GM23338 (cell line): ENCODE data around the gene IKZF3. TPM values are rescaled to one million over a fixed set of nuclear protein-coding genes. Genes with fewer than 3 reads are reported as not detected.

Source experiments
- ATAC-seq: fragments of 200-7000 bp; cut with Tn5 transposase; 3 replicates; pipeline ENCODE4 v1.9.1; 2020
- DNase-seq: peaks from one replicate; pipeline ENCODE4 v3.0.0-alpha.2; 2015; ENCODE audit warnings: low spot score
- H2AFZ ChIP-seq: fragments of 200-600 bp; sonication (generic); 2 replicates; pipeline ENCODE4 v1.8.0; 2016; ENCODE audit warnings: antibody characterized with exemption, mild to moderate bottlenecking, moderate library complexity
- H3F3A ChIP-seq: fragments of 200-600 bp; sonication (generic); replicated peaks from 2 replicates; pipeline ENCODE4 v1.8.0; 2017; ENCODE audit warnings: antibody characterized with exemption, mixed run types, low read depth
- H3K27ac ChIP-seq: fragments of 200-600 bp; sonication (generic); 2 replicates; pipeline ENCODE4 v1.6.1; 2016; ENCODE audit warnings: low read depth
- H3K27me3 ChIP-seq: fragments of 200-600 bp; sonication (generic); 2 replicates; pipeline ENCODE4 v1.8.0; 2016; ENCODE audit warnings: mild to moderate bottlenecking, mixed run types, moderate library complexity; ENCODE audit not compliant: insufficient read depth
- H3K36me3 ChIP-seq: fragments of 200-600 bp; sonication (generic); 2 replicates; pipeline ENCODE4 v1.8.0; 2016; ENCODE audit warnings: mild to moderate bottlenecking; ENCODE audit not compliant: insufficient read depth
- H3K4me1 ChIP-seq: fragments of 200-600 bp; sonication (generic); 2 replicates; pipeline ENCODE4 v1.8.0; 2016; ENCODE audit warnings: mild to moderate bottlenecking, moderate library complexity; ENCODE audit not compliant: insufficient read depth
- H3K4me2 ChIP-seq: fragments of 200-600 bp; sonication (generic); 2 replicates; pipeline ENCODE4 v1.7.1; 2017; ENCODE audit warnings: mixed run types
- H3K4me3 ChIP-seq: fragments of 200-600 bp; sonication (generic); 2 replicates; pipeline ENCODE4 v1.6.1; 2016; ENCODE audit warnings: mixed run types
- H3K79me2 ChIP-seq: fragments of 200-600 bp; sonication (generic); replicated peaks from 2 replicates; pipeline ENCODE4 v1.8.0; 2017; ENCODE audit warnings: mild to moderate bottlenecking; ENCODE audit not compliant: insufficient read depth
- H3K9me2 ChIP-seq: fragments of 200-600 bp; sonication (generic); 2 replicates; pipeline ENCODE4 v1.8.0; 2017; ENCODE audit not compliant: insufficient read depth
- H4K20me1 ChIP-seq: fragments of 200-600 bp; sonication (generic); replicated peaks from 2 replicates; pipeline ENCODE4 v1.8.0; 2017; ENCODE audit warnings: mild to moderate bottlenecking; ENCODE audit not compliant: insufficient read depth
- H3K27ac Mint-ChIP-seq: 2 replicates; pipeline ENCODE4 v1.8.0; 2020; ENCODE audit warnings: inconsistent platforms, mild to moderate bottlenecking, moderate library complexity, mixed read lengths
- H3K27me3 Mint-ChIP-seq: 3 replicates; pipeline ENCODE4 v1.8.0; 2022; ENCODE audit warnings: low read depth, mild to moderate bottlenecking, moderate library complexity, mixed read lengths, inconsistent platforms; ENCODE audit not compliant: insufficient read depth, poor library complexity
- H3K36me3 Mint-ChIP-seq: 3 replicates; pipeline ENCODE4 v1.8.0; 2021; ENCODE audit warnings: low read depth, mild to moderate bottlenecking, inconsistent platforms, moderate library complexity, mixed read lengths
- H3K4me1 Mint-ChIP-seq: 3 replicates; pipeline ENCODE4 v1.8.0; 2020; ENCODE audit warnings: mild to moderate bottlenecking, inconsistent platforms, mixed read lengths
- H3K4me3 Mint-ChIP-seq: 3 replicates; pipeline ENCODE4 v1.8.0; 2021; ENCODE audit warnings: moderate library complexity, mild to moderate bottlenecking, inconsistent platforms, mixed read lengths
- H3K9me3 Mint-ChIP-seq: 3 replicates; pipeline ENCODE4 v1.8.0; 2020; ENCODE audit warnings: moderate library complexity, mild to moderate bottlenecking, inconsistent platforms, mixed read lengths
- CREB1 ChIP-seq: fragments of 250-450 bp; sonication (Bioruptor Pico); IDR thresholded peaks from 2 replicates; pipeline ENCODE4 v1.5.0; 2020; ENCODE audit warnings: low read depth, mild to moderate bottlenecking, moderate library complexity
- CTCF ChIP-seq, 2 experiments: fragments of 200-600 bp in 1 of 2; sonication (generic) in 1 of 2; conservative IDR thresholded peaks; 2 replicates each; pipeline versions ENCODE4 v1.5.1 to v1.6.1; 2016 to 2017; ENCODE audit warnings: antibody characterized with exemption in 2 of 2, low read depth in 2 of 2, mild to moderate bottlenecking in 2 of 2, moderate library complexity in 1 of 2
- ETS1 ChIP-seq: IDR thresholded peaks from 2 replicates; pipeline ENCODE4 v1.6.1; 2016; ENCODE audit warnings: antibody characterized with exemption
- EZH2 ChIP-seq: fragments of 200-600 bp; sonication (generic); IDR thresholded peaks from one replicate; pipeline ENCODE4 v1.8.0; 2017; ENCODE audit warnings: antibody characterized with exemption, mild to moderate bottlenecking, low read depth; ENCODE audit not compliant: unreplicated experiment
- EZH2phosphoT487 ChIP-seq: fragments of 200-600 bp; sonication (generic); IDR thresholded peaks from one replicate; pipeline ENCODE4 v1.8.1; 2018; ENCODE audit warnings: antibody characterized with exemption; ENCODE audit not compliant: unreplicated experiment
- JUNB ChIP-seq: IDR thresholded peaks from one replicate; pipeline ENCODE4 v1.6.1; 2016; ENCODE audit warnings: antibody characterized with exemption; ENCODE audit not compliant: unreplicated experiment
- NANOG ChIP-seq: IDR thresholded peaks from 2 replicates; pipeline ENCODE4 v1.6.1; 2016; ENCODE audit warnings: antibody characterized with exemption, borderline replicate concordance
- POLR2AphosphoS5 ChIP-seq: IDR thresholded peaks from 2 replicates; pipeline ENCODE4 v1.6.1; 2016; ENCODE audit warnings: antibody characterized with exemption, low read depth
- REST ChIP-seq: IDR thresholded peaks from one replicate; pipeline ENCODE4 v1.6.1; 2018; ENCODE audit warnings: antibody characterized with exemption; ENCODE audit not compliant: unreplicated experiment
- STAT1 ChIP-seq: IDR thresholded peaks from one replicate; pipeline ENCODE4 v1.6.1; 2016; ENCODE audit warnings: antibody characterized with exemption; ENCODE audit not compliant: unreplicated experiment
- ZNF114 ChIP-seq: fragments of 250-450 bp; sonication (Bioruptor Pico); IDR thresholded peaks from 2 replicates; pipeline ENCODE4 v1.5.0; 2020; ENCODE audit warnings: mild to moderate bottlenecking, moderate library complexity
- ZNF331 ChIP-seq: fragments of 250-450 bp; sonication (Bioruptor Pico); IDR thresholded peaks from 2 replicates; pipeline ENCODE4 v1.5.0; 2020; ENCODE audit warnings: low read depth, mild to moderate bottlenecking, moderate library complexity
- polyA plus RNA-seq: library from polyadenylated mRNA; unstranded; fragments of >200 nt; fragmentation: Nextera tagmentation; extraction: Ambion mirVana; gene quantifications from 2 replicates; pipeline ENCODE4 v1.2.1, GENCODE V29; 2016
- total RNA-seq: library from RNA; depleted of rRNA; stranded (reverse); fragments of >200 nt; shearing (Covaris generic); gene quantifications from 2 replicates; pipeline ENCODE4 v1.2.3, GENCODE V29; 2014

IKZF3 gene
- total and polyA plus RNA-seq, 2 experiments from 2014 or later, result 0.11 to 0.76 TPM

- Mint-ChIP-seq H3K27me3 (peaks cover 7% of the 10 kb centered on the region), H3K4me3 (no peak overlapping the region), H3K27ac (no peak overlapping the region), H3K36me3 (no peaks in the 10 kb centered on the region; the same call in 2 of the 3 replicates), H3K9me3 (no peaks in the 10 kb centered on the region; the same call in 2 of the 3 replicates), H3K4me1 (no peaks in the 10 kb centered on the region; the same call in 2 of the 3 replicates)
- H3K27me3 ChIP-seq, result peaks cover 17% of the 10 kb centered on the region
- no peaks in the 10 kb centered on the region for H3K4me1 ChIP-seq
- no peak overlapping the region for H2AFZ ChIP-seq
- H3K79me2 ChIP-seq, result no peaks in the 10 kb centered on the region
- no peaks in the 10 kb centered on the region for H4K20me1 ChIP-seq
- ATAC-seq (no peak), DNase-seq (peak; percentile 8)
- no peak overlapping the region for H3K27ac ChIP-seq
- H3F3A ChIP-seq, result no peaks in the 10 kb centered on the region
- no peak overlapping the region for H3K4me3 ChIP-seq
- TF ChIP-seq CTCF (conservative IDR thresholded peaks at IDR 0.05; ENCODE audit: low read depth in 2 of 2) (peak in 1 of 2 experiments; percentile 63; a peak in 3 of 4 replicates), STAT1 (no peak), ZNF331 (CRISPR knock-in tag) (no peak)
- H3K9me2 ChIP-seq, result no peaks in the 10 kb centered on the region; the same call in 1 of the 2 replicates
- no peak overlapping the region for H3K4me2 ChIP-seq
- no peaks in the 10 kb centered on the region for H3K36me3 ChIP-seq
These were observed 8.6 kb upstream of the IKZF3 start for GRCh38 chr17:39872751-39873150.

- H3K4me3 Mint-ChIP-seq, result no peak overlapping the region
- no peaks in the 10 kb centered on the region; the same call in 2 of the 3 replicates for H3K9me3 Mint-ChIP-seq
- no peaks in the 10 kb centered on the region for H3K4me1 ChIP-seq
- no peak overlapping the region for H3K4me2 ChIP-seq
- ATAC-seq (no peak), DNase-seq (no peak)
- H3K27ac ChIP-seq, result no peak overlapping the region
- H4K20me1 ChIP-seq, result no peaks in the 10 kb centered on the region
- H3K9me2 ChIP-seq, result peaks cover 5% of the 10 kb centered on the region
- no peak for TF ChIP-seq CREB1 (CRISPR knock-in tag)
- no peak for TF ChIP-seq ZNF114
- no peak for TF ChIP-seq CTCF (conservative IDR thresholded peaks at IDR 0.05; ENCODE audit: low read depth in 2 of 2)
- no peak for TF ChIP-seq JUNB
- TF ChIP-seq ZNF331 (CRISPR knock-in tag), result no peak
- TF ChIP-seq REST, result no peak
- no peak for TF ChIP-seq POLR2AphosphoS5
- TF ChIP-seq NANOG, result no peak
- no peak for TF ChIP-seq ETS1
- TF ChIP-seq STAT1, result no peak
- TF ChIP-seq EZH2, result no peak
- TF ChIP-seq EZH2phosphoT487, result no peak
- no peak overlapping the region for H3K27ac Mint-ChIP-seq
- no peak overlapping the region for H3K4me3 ChIP-seq
- H3K27me3 ChIP-seq, result peaks cover 26% of the 10 kb centered on the region
- no peaks in the 10 kb centered on the region for H3K36me3 ChIP-seq
- H3K36me3 Mint-ChIP-seq, result no peaks in the 10 kb centered on the region; the same call in 2 of the 3 replicates
- H3K27me3 Mint-ChIP-seq, result peaks cover 10% of the 10 kb centered on the region
- H3K79me2 ChIP-seq, result no peaks in the 10 kb centered on the region
- H2AFZ ChIP-seq, result no peak overlapping the region
- no peaks in the 10 kb centered on the region; the same call in 2 of the 3 replicates for H3K4me1 Mint-ChIP-seq
- no peaks in the 10 kb centered on the region for H3F3A ChIP-seq
These were observed 7.7 kb upstream of the IKZF3 start for GRCh38 chr17:39871801-39872200.
